H9 (cell line): ENCODE measurements around the gene GPHN. TPM values are rescaled to one million over a fixed set of nuclear protein-coding genes. Genes with fewer than 3 reads are reported as not detected.

Source experiments
- DNase-seq: peaks from one replicate; pipeline ENCODE4 v3.0.0-alpha.2; 2017
- H2AFZ ChIP-seq: one replicate; pipeline ENCODE4 v1.6.1; 2013; ENCODE audit warnings: mild to moderate bottlenecking, low read length, control low read depth, moderate library complexity
- H2AK5ac ChIP-seq: 2 replicates; pipeline ENCODE4 v1.6.1; 2013; ENCODE audit warnings: low read length, control low read depth, mixed read lengths; ENCODE audit not compliant: insufficient read length
- H2BK120ac ChIP-seq: one replicate; pipeline ENCODE4 v1.6.1; 2013; ENCODE audit warnings: low read depth, mild to moderate bottlenecking, low read length, control low read depth, inconsistent platforms; ENCODE audit not compliant: poor library complexity, severe bottlenecking
- H2BK12ac ChIP-seq: 2 replicates; pipeline ENCODE4 v1.6.1; 2013; ENCODE audit warnings: low read length, control low read depth, mixed read lengths, low read depth; ENCODE audit not compliant: insufficient read length
- H2BK15ac ChIP-seq: 2 replicates; pipeline ENCODE4 v1.6.1; 2013; ENCODE audit warnings: low read depth, low read length, control low read depth
- H2BK20ac ChIP-seq: one replicate; pipeline ENCODE4 v1.6.1; 2013; ENCODE audit warnings: low read depth, mild to moderate bottlenecking, low read length, control low read depth, inconsistent platforms; ENCODE audit not compliant: poor library complexity, severe bottlenecking
- H2BK5ac ChIP-seq: 2 replicates; pipeline ENCODE4 v1.6.1; 2013; ENCODE audit warnings: low read length, control low read depth, mixed read lengths; ENCODE audit not compliant: insufficient read length
- H3K14ac ChIP-seq: 2 replicates; pipeline ENCODE4 v1.6.1; 2013; ENCODE audit warnings: low read length, control low read depth; ENCODE audit not compliant: insufficient read depth
- H3K18ac ChIP-seq: 2 replicates; pipeline ENCODE4 v1.6.1; 2013; ENCODE audit warnings: low read depth, mild to moderate bottlenecking, mixed read lengths, low read length, control low read depth; ENCODE audit not compliant: insufficient read length
- H3K23ac ChIP-seq: 2 replicates; pipeline ENCODE4 v1.6.1; 2013; ENCODE audit warnings: low read length, control low read depth, mixed read lengths, low read depth; ENCODE audit not compliant: insufficient read length
- H3K23me2 ChIP-seq: 2 replicates; pipeline ENCODE4 v1.6.1; 2013; ENCODE audit warnings: low read depth, mild to moderate bottlenecking, mixed read lengths, low read length, control low read depth; ENCODE audit not compliant: insufficient read length, poor library complexity, severe bottlenecking
- H3K27ac ChIP-seq: 2 replicates; pipeline ENCODE4 v1.5.1; 2013; ENCODE audit warnings: low read length, control low read depth, mixed read lengths, low read depth; ENCODE audit not compliant: insufficient read length
- H3K27me3 ChIP-seq: 2 replicates; pipeline ENCODE4 v1.6.1; 2013; ENCODE audit warnings: low read length, control low read depth, inconsistent platforms; ENCODE audit not compliant: insufficient read depth
- H3K4ac ChIP-seq: 2 replicates; pipeline ENCODE4 v1.6.1; 2013; ENCODE audit warnings: low read depth, mild to moderate bottlenecking, control low read depth, inconsistent platforms, low read length, moderate library complexity
- H3K4me1 ChIP-seq: 2 replicates; pipeline ENCODE4 v1.6.1; 2013; ENCODE audit warnings: low read length, control low read depth, inconsistent platforms; ENCODE audit not compliant: insufficient read depth
- H3K4me2 ChIP-seq: 2 replicates; pipeline ENCODE4 v1.6.1; 2013; ENCODE audit warnings: low read length, control low read depth, mixed read lengths; ENCODE audit not compliant: insufficient read length, insufficient read depth
- H3K56ac ChIP-seq: 2 replicates; pipeline ENCODE4 v1.6.1; 2013; ENCODE audit warnings: low read depth, mild to moderate bottlenecking, mixed read lengths, low read length, control low read depth; ENCODE audit not compliant: insufficient read length
- H3K79me1 ChIP-seq: 2 replicates; pipeline ENCODE4 v1.6.1; 2013; ENCODE audit warnings: low read depth, mild to moderate bottlenecking, moderate library complexity, low read length, control low read depth, inconsistent platforms; ENCODE audit not compliant: insufficient read depth, poor library complexity, severe bottlenecking
- H3K79me2 ChIP-seq: 2 replicates; pipeline ENCODE4 v1.6.1; 2013; ENCODE audit warnings: low read length, control low read depth, inconsistent platforms; ENCODE audit not compliant: insufficient read depth
- H3K9ac ChIP-seq: 2 replicates; pipeline ENCODE4 v1.6.1; 2013; ENCODE audit warnings: low read length, control low read depth, mixed read lengths; ENCODE audit not compliant: insufficient read length; ENCODE audit errors: extremely low read depth
- H3K9me3 ChIP-seq: one replicate; pipeline ENCODE4 v1.6.1; 2013; ENCODE audit warnings: low read depth, low read length, inconsistent platforms; ENCODE audit not compliant: control insufficient read depth
- H3T11ph ChIP-seq: one replicate; pipeline ENCODE4 v1.6.1; 2013; ENCODE audit warnings: mild to moderate bottlenecking, low read length, control low read depth, inconsistent platforms
- H4K20me1 ChIP-seq: one replicate; pipeline ENCODE4 v1.6.1; 2013; ENCODE audit not compliant: control insufficient read depth, insufficient read length, insufficient read depth
- H4K5ac ChIP-seq: 2 replicates; pipeline ENCODE4 v1.6.1; 2013; ENCODE audit warnings: low read depth, mild to moderate bottlenecking, mixed read lengths, low read length, control low read depth; ENCODE audit not compliant: insufficient read length
- H4K8ac ChIP-seq: replicated peaks from 2 replicates; pipeline ENCODE4 v1.6.1; 2013; ENCODE audit warnings: low read length, control low read depth, mixed read lengths, low read depth; ENCODE audit not compliant: insufficient read length
- H4K91ac ChIP-seq: 2 replicates; pipeline ENCODE4 v1.6.1; 2013; ENCODE audit warnings: low read depth, mild to moderate bottlenecking, moderate library complexity, mixed read lengths, low read length, control low read depth; ENCODE audit not compliant: insufficient read length
- H3K27ac Mint-ChIP-seq, 3 experiments: 2 replicates in 2 of 3; 3 replicates in 1 of 3; pipeline ENCODE4 v1.8.0; 2020 to 2021; ENCODE audit warnings: mixed read lengths in 3 of 3, mild to moderate bottlenecking in 1 of 3, moderate library complexity in 1 of 3
- H3K27me3 Mint-ChIP-seq: 2 replicates; pipeline ENCODE4 v1.8.0; 2021; ENCODE audit warnings: low read depth, mild to moderate bottlenecking, moderate library complexity, mixed read lengths
- H3K36me3 Mint-ChIP-seq, 3 experiments: 2 replicates in 2 of 3; 3 replicates in 1 of 3; pipeline ENCODE4 v1.8.0; 2020 to 2021; ENCODE audit warnings: low read depth in 3 of 3, mixed read lengths in 3 of 3; ENCODE audit not compliant: insufficient read depth in 1 of 3
- H3K4me1 Mint-ChIP-seq, 2 experiments: 2 replicates each; pipeline ENCODE4 v1.8.0; 2020; ENCODE audit warnings: mixed read lengths in 2 of 2
- H3K4me3 Mint-ChIP-seq, 2 experiments: 2 replicates in 1 of 2; 3 replicates in 1 of 2; pipeline ENCODE4 v1.8.0; 2020 to 2021; ENCODE audit warnings: mild to moderate bottlenecking in 2 of 2, mixed read lengths in 2 of 2, moderate library complexity in 1 of 2
- H3K9me3 Mint-ChIP-seq, 2 experiments: 2 replicates in 1 of 2; 3 replicates in 1 of 2; pipeline ENCODE4 v1.8.0; 2020; ENCODE audit warnings: mild to moderate bottlenecking in 2 of 2, mixed read lengths in 2 of 2, moderate library complexity in 1 of 2
- total RNA-seq: library from RNA; stranded (reverse); gene quantifications from 2 replicates; pipeline ENCODE4 v1.2.1, GENCODE V29; 2021
- TF ChIP-seq, protein P1 (sequence below): fragments of 200-600 bp; sonication (generic); conservative IDR thresholded peaks from 3 replicates; pipeline ENCODE4 v1.8.0; 2021; ENCODE audit warnings: antibody characterized with exemption, mild to moderate bottlenecking

The GPHN gene
- total RNA-seq, 1 experiment from 2014 or later, result 16.1 TPM

DNA sequence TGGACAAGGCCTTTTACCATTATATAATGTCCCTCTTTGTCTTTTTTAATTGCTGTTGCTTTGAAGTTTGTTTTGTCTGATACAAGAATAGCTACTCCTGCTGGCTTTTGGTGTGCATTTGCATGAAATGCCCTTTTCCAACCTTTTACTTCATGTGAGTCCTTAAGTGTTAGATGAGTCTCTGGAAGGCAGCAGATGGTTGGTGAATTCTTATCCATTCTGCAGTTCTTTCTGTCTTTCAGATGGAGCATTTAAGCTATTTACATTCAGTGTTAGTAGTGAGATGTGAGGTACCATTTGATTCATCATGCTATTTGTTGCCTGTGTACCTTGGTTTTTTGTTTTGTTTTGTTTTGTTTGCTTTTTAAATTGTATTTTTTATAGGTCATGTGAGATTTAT, 208.3 kb downstream of the GPHN start:
- Histone ChIP-seq H4K8ac (no peak overlapping the region), H3K18ac (no peak overlapping the region), H3K23me2 (no peaks in the 10 kb centered on the region), H2BK5ac (no peak overlapping the region), H4K20me1 (no peaks in the 10 kb centered on the region), H3K27ac (no peak overlapping the region), H2BK12ac (no peak overlapping the region), H3K9me3 (no peaks in the 10 kb centered on the region), H3K23ac (no peak overlapping the region), H2BK120ac (no peak overlapping the region), H4K5ac (no peak overlapping the region), H3K14ac (no peak overlapping the region), H3K79me1 (no peaks in the 10 kb centered on the region), H3K79me2 (no peaks in the 10 kb centered on the region), H3K56ac (no peak overlapping the region), H3K9ac (no peak overlapping the region), H3T11ph (no peak overlapping the region), H2BK20ac (no peak overlapping the region), H4K91ac (no peak overlapping the region), H2AK5ac (no peak overlapping the region), H2AFZ (no peak overlapping the region), H3K4me1 (no peaks in the 10 kb centered on the region; the same call in 1 of the 2 replicates), H3K4me2 (no peak overlapping the region), H3K27me3 (no peaks in the 10 kb centered on the region), H2BK15ac (no peak overlapping the region), H3K4ac (no peak overlapping the region)
- Mint-ChIP-seq H3K27ac (peak overlapping the region in 1 of 3 experiments; percentile 79; a peak in 2 of 7 replicates), H3K4me1 (peaks cover 14 to 15% of the 10 kb centered on the region in 2 experiments), H3K36me3 (peaks cover 16 to 22% (median 22%) of the 10 kb centered on the region in 3 experiments), H3K4me3 (no peak overlapping the region), H3K27me3 (no peaks in the 10 kb centered on the region), H3K9me3 (peaks cover 17 to 21% of the 10 kb centered on the region in 2 experiments; a peak in 4 of 5 replicates)
- TF ChIP-seq, protein P1, sequence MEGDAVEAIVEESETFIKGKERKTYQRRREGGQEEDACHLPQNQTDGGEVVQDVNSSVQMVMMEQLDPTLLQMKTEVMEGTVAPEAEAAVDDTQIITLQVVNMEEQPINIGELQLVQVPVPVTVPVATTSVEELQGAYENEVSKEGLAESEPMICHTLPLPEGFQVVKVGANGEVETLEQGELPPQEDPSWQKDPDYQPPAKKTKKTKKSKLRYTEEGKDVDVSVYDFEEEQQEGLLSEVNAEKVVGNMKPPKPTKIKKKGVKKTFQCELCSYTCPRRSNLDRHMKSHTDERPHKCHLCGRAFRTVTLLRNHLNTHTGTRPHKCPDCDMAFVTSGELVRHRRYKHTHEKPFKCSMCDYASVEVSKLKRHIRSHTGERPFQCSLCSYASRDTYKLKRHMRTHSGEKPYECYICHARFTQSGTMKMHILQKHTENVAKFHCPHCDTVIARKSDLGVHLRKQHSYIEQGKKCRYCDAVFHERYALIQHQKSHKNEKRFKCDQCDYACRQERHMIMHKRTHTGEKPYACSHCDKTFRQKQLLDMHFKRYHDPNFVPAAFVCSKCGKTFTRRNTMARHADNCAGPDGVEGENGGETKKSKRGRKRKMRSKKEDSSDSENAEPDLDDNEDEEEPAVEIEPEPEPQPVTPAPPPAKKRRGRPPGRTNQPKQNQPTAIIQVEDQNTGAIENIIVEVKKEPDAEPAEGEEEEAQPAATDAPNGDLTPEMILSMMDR, result no peak
- no peak for DNase-seq
